Measurements from ENCODE around the gene NANOG.

DNA sequence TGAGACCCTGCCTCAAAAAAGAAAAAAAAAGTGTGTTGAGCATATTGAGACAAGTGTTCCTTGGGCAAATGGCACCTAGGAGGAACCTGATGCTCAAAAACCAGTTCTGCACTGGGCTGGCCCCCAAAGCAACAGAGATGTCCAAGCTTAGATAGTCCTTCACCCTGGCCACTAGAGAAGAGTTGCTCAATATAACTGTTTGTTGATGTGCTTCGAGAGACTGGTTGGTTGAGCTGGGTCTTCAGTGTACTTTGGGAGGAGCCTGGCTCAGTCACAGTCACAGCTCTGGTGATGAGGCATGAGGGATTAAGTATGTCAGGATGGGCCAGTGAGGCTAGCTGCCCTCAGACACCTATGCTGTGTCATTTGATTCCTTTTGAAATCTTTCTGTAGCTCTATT lies 45.5 kb downstream of the NANOG start:
- TF ChIP-seq, protein P1, sequence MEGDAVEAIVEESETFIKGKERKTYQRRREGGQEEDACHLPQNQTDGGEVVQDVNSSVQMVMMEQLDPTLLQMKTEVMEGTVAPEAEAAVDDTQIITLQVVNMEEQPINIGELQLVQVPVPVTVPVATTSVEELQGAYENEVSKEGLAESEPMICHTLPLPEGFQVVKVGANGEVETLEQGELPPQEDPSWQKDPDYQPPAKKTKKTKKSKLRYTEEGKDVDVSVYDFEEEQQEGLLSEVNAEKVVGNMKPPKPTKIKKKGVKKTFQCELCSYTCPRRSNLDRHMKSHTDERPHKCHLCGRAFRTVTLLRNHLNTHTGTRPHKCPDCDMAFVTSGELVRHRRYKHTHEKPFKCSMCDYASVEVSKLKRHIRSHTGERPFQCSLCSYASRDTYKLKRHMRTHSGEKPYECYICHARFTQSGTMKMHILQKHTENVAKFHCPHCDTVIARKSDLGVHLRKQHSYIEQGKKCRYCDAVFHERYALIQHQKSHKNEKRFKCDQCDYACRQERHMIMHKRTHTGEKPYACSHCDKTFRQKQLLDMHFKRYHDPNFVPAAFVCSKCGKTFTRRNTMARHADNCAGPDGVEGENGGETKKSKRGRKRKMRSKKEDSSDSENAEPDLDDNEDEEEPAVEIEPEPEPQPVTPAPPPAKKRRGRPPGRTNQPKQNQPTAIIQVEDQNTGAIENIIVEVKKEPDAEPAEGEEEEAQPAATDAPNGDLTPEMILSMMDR (IDR thresholded peaks at IDR 0.05): no peak
- TF ChIP-seq POLR2A (IDR thresholded peaks at IDR 0.05): no peak

All from esophagus squamous epithelium (tissue), 4 donors.